T-cell (primary cell): ENCODE results near the gene CIITA. TPM values are rescaled to one million over a fixed set of nuclear protein-coding genes. Genes with fewer than 3 reads are reported as not detected.

Experiments
- ATAC-seq, 4 experiments: fragments of 200-7000 bp in 3 of 4; fragments of 150-1000 bp in 1 of 4; cut with Tn5 transposase; replicated peaks in 1 of 4; 1 replicate in 3 of 4; 2 replicates in 1 of 4; pipeline ENCODE4 v1.10.0; 2021; ENCODE audit warnings: moderate library complexity in 3 of 4, mild to moderate bottlenecking in 2 of 4, moderate number of reproducible peaks in 1 of 4
- CTCF ChIA-PET, 2 donors: fragments of 300-600 bp; sonication (Branson Sonifier 250); formaldehyde crosslinking; loops; one replicate each; lab custom pipeline; 2022; ENCODE audit warnings: antibody characterized with exemption in 2 of 2; lab: Charles Lee
- POLR2A ChIA-PET, 2 donors: fragments of 300-600 bp; sonication (Branson Sonifier 250); formaldehyde crosslinking; loops; one replicate each; lab custom pipeline; 2022; ENCODE audit warnings: antibody characterized with exemption in 2 of 2; lab: Charles Lee
- DNase-seq, 35 experiments: peaks; one replicate each; pipeline versions ENCODE4 v3.0.0 to v3.0.0-alpha.2; 2013 to 2023
- H3K27ac ChIP-seq: one replicate; pipeline ENCODE4 v1.5.1; 2013; ENCODE audit warnings: low read length
- H3K27me3 ChIP-seq, 2 experiments: replicated peaks in 1 of 2; 1 replicate in 1 of 2; 2 replicates in 1 of 2; pipeline versions ENCODE4 v1.6.1 to v1.7.0; 2013; ENCODE audit warnings: low read length in 1 of 2, mixed read lengths in 1 of 2; ENCODE audit not compliant: control insufficient read depth in 2 of 2, insufficient read depth in 2 of 2; ENCODE audit errors: extremely low read depth in 1 of 2
- H3K36me3 ChIP-seq, 2 donors: 1 replicate in 1 of 2; 2 replicates in 1 of 2; pipeline versions ENCODE4 v1.6.1 to v1.7.0; 2013; ENCODE audit warnings: low read length in 1 of 2; ENCODE audit not compliant: control insufficient read depth in 2 of 2, insufficient read depth in 1 of 2; ENCODE audit errors: extremely low read depth in 1 of 2
- H3K4me1 ChIP-seq, 2 experiments: 1 replicate in 1 of 2; 2 replicates in 1 of 2; pipeline versions ENCODE4 v1.6.1 to v1.7.0; 2013; ENCODE audit warnings: low read length in 2 of 2, mixed read lengths in 1 of 2; ENCODE audit not compliant: insufficient read depth in 2 of 2, control insufficient read depth in 1 of 2; ENCODE audit errors: extremely low read depth in 1 of 2
- H3K4me3 ChIP-seq, 2 donors: 1 replicate in 1 of 2; 2 replicates in 1 of 2; pipeline versions ENCODE4 v1.5.1 to v1.7.0; 2013; ENCODE audit warnings: mild to moderate bottlenecking in 2 of 2, low read length in 1 of 2, moderate library complexity in 1 of 2; ENCODE audit not compliant: control insufficient read depth in 1 of 2; ENCODE audit errors: extremely low read depth in 1 of 2
- H3K9me3 ChIP-seq: 2 replicates; pipeline ENCODE4 v1.7.0; 2013
- H3K27ac Mint-ChIP-seq, 2 donors: one replicate each; pipeline ENCODE4 v1.8.0; 2020 to 2021; ENCODE audit warnings: mild to moderate bottlenecking in 2 of 2, mixed read lengths in 2 of 2
- H3K27me3 Mint-ChIP-seq, 2 donors: one replicate each; pipeline ENCODE4 v1.8.0; 2021 to 2022; ENCODE audit warnings: mixed read lengths in 2 of 2
- H3K36me3 Mint-ChIP-seq: one replicate; pipeline ENCODE4 v1.8.0; 2021; ENCODE audit warnings: mixed read lengths
- H3K4me1 Mint-ChIP-seq, 3 donors: one replicate each; pipeline ENCODE4 v1.8.0; 2020 to 2022; ENCODE audit warnings: mixed read lengths in 3 of 3, mild to moderate bottlenecking in 1 of 3
- H3K4me3 Mint-ChIP-seq, 3 donors: one replicate each; pipeline ENCODE4 v1.8.0; 2020 to 2022; ENCODE audit warnings: mild to moderate bottlenecking in 3 of 3, mixed read lengths in 3 of 3, moderate library complexity in 3 of 3
- H3K9me3 Mint-ChIP-seq, 3 donors: one replicate each; pipeline ENCODE4 v1.8.0; 2020 to 2022; ENCODE audit warnings: mixed read lengths in 3 of 3
- WGBS: methylation state at CpG from one replicate; pipeline ENCODE4 v1.1.5; 2013; ENCODE audit warnings: missing lambda C conversion rate; ENCODE audit not compliant: insufficient coverage; 5-methylcytosine and 5-hydroxymethylcytosine counted together
- total RNA-seq, 35 experiments: library from RNA in 6 of 35; stranded (reverse) in 6 of 35; fragments of 120-200 nt in 1 of 35; gene quantifications; one replicate each; pipeline versions ENCODE4 v1.2.1 to v1.2.4 and lab custom pipeline; 2013 to 2026

The CIITA gene
- total RNA-seq, 5 donors from 2014 or later (not counting 1 experiment from before 2014, with no cell fraction given), result 10.5 to 36.7 (median 12.5) TPM

- CTCF ChIA-PET, result interaction anchor here (0.6 to 1.0 kb wide), 5 partner anchors 15 to 405 kb away, joined by 3 to 8 read pairs (median 5); no protein-coding TSS in a partner anchor
- H3K4me3 ChIP-seq, result no peak overlapping the region
- H3K27me3 Mint-ChIP-seq, result no peaks in the 10 kb centered on the region
- no peaks in the 10 kb centered on the region for H3K9me3 Mint-ChIP-seq
- peaks cover 11 to 39% of the 10 kb centered on the region in 2 donors for H3K36me3 ChIP-seq
- peaks cover 37% of the 10 kb centered on the region for H3K36me3 Mint-ChIP-seq
- H3K4me1 ChIP-seq, result peaks cover 4 to 35% of the 10 kb centered on the region in 2 experiments
- no peak overlapping the region for H3K27ac ChIP-seq
- WGBS, result 100% methylated on average over 2 of the region's 5 CpGs
- H3K9me3 ChIP-seq, result no peaks in the 10 kb centered on the region
- DNase-seq (no peak), ATAC-seq (no peak)
- no peak overlapping the region for H3K27ac Mint-ChIP-seq
- POLR2A ChIA-PET, result interaction anchor here in 1 of 2 donors (0.6 kb wide), 1 partner anchor 145 kb away, joined by 4 read pairs; no protein-coding TSS in a partner anchor
- H3K4me3 Mint-ChIP-seq, result no peak overlapping the region
- H3K27me3 ChIP-seq, result no peaks in the 10 kb centered on the region
- H3K4me1 Mint-ChIP-seq, result peaks cover 40 to 52% (median 46%) of the 10 kb centered on the region in 3 donors
Measured at GRCh38 chr16:10967986-10968385, 91.0 kb downstream of the CIITA start.

GRCh38 chr16:10968498-10968897 is 91.5 kb downstream of the CIITA start:
- CTCF ChIA-PET, result interaction anchor here (0.6 to 1.0 kb wide), 5 partner anchors 15 to 405 kb away, joined by 3 to 8 read pairs (median 5); no protein-coding TSS in a partner anchor
- Histone ChIP-seq H3K9me3 (no peaks in the 10 kb centered on the region), H3K27me3 (no peaks in the 10 kb centered on the region), H3K36me3 (peaks cover 6 to 38% of the 10 kb centered on the region in 2 donors), H3K4me3 (no peak overlapping the region), H3K27ac (no peak overlapping the region), H3K4me1 (peaks cover 4 to 38% of the 10 kb centered on the region in 2 experiments)
- no peaks in the 10 kb centered on the region for H3K9me3 Mint-ChIP-seq
- H3K4me1 Mint-ChIP-seq, result peaks cover 45 to 52% (median 48%) of the 10 kb centered on the region in 3 donors
- POLR2A ChIA-PET, result interaction anchor here in 1 of 2 donors (0.5 to 0.6 kb wide), 2 partner anchors 145 to 279 kb away, joined by 3 to 4 read pairs; no protein-coding TSS in a partner anchor
- ATAC-seq, result no peak
- peaks cover 36% of the 10 kb centered on the region for H3K36me3 Mint-ChIP-seq
- H3K4me3 Mint-ChIP-seq, result no peak overlapping the region
- H3K27me3 Mint-ChIP-seq, result no peaks in the 10 kb centered on the region
- WGBS, result 100% methylated on average over 2 of the region's 3 CpGs
- DNase-seq, result no peak
- peak overlapping the region in 1 of 2 donors; percentile 28 for H3K27ac Mint-ChIP-seq

- Histone ChIP-seq H3K4me1 (peaks cover 4 to 28% of the 10 kb centered on the region in 2 experiments), H3K27ac (no peak overlapping the region), H3K4me3 (no peak overlapping the region), H3K9me3 (no peaks in the 10 kb centered on the region), H3K27me3 (no peaks in the 10 kb centered on the region), H3K36me3 (peaks cover 6 to 40% of the 10 kb centered on the region in 2 donors)
- Mint-ChIP-seq H3K4me3 (no peak overlapping the region), H3K36me3 (peaks cover 36% of the 10 kb centered on the region), H3K9me3 (no peaks in the 10 kb centered on the region), H3K27me3 (no peaks in the 10 kb centered on the region), H3K4me1 (peaks cover 38 to 42% (median 40%) of the 10 kb centered on the region in 3 donors), H3K27ac (no peak overlapping the region)
- DNase-seq, result no peak
- WGBS, result no CpG with 5 or more reads among the region's 1 CpG
- ChIA-PET POLR2A (interaction anchor here in 1 of 2 donors (0.5 to 0.6 kb wide), 2 partner anchors 706 to 1973 kb away, joined by 8 to 10 read pairs; no protein-coding TSS in a partner anchor), CTCF (interaction anchor here (0.6 to 1.1 kb wide), 6 partner anchors 126 to 916 kb away, joined by 3 to 9 read pairs (median 4); no protein-coding TSS in a partner anchor)
- no peak for ATAC-seq
Measured at GRCh38 chr16:10969615-10970014, 92.6 kb downstream of the CIITA start.

GRCh38 chr16:10970065-10970464 is 93.1 kb downstream of the CIITA start:
- Histone ChIP-seq H3K9me3 (no peaks in the 10 kb centered on the region), H3K4me1 (peaks cover 4 to 23% of the 10 kb centered on the region in 2 experiments), H3K4me3 (no peak overlapping the region), H3K27ac (no peak overlapping the region), H3K36me3 (peaks cover 6 to 44% of the 10 kb centered on the region in 2 donors), H3K27me3 (no peaks in the 10 kb centered on the region)
- DNase-seq (no peak), ATAC-seq (no peak)
- ChIA-PET CTCF (interaction anchor here (0.6 to 0.7 kb wide), 2 partner anchors 126 to 398 kb away, joined by 4 read pairs; no protein-coding TSS in a partner anchor), POLR2A (interaction anchor here in 1 of 2 donors (0.5 kb wide), 1 partner anchor 705 kb away, joined by 8 read pairs; no protein-coding TSS in a partner anchor)
- no peaks in the 10 kb centered on the region for H3K27me3 Mint-ChIP-seq
- peaks cover 39% of the 10 kb centered on the region for H3K36me3 Mint-ChIP-seq
- H3K9me3 Mint-ChIP-seq, result no peaks in the 10 kb centered on the region
- no peak overlapping the region for H3K4me3 Mint-ChIP-seq
- peaks cover 35 to 37% (median 35%) of the 10 kb centered on the region in 3 donors for H3K4me1 Mint-ChIP-seq
- no peak overlapping the region for H3K27ac Mint-ChIP-seq
- 94% methylated on average over 2 of the region's 2 CpGs for WGBS

GRCh38 chr16:10971560-10971961 is 94.6 kb downstream of the CIITA start:
- H3K4me3 ChIP-seq, result no peak overlapping the region
- no peak overlapping the region for H3K27ac ChIP-seq
- Mint-ChIP-seq H3K36me3 (peaks cover 35% of the 10 kb centered on the region), H3K27me3 (no peaks in the 10 kb centered on the region), H3K4me1 (peaks cover 20 to 26% (median 23%) of the 10 kb centered on the region in 3 donors), H3K4me3 (no peak overlapping the region), H3K27ac (no peak overlapping the region), H3K9me3 (no peaks in the 10 kb centered on the region)
- CTCF ChIA-PET, result interaction anchor here (0.6 to 1.2 kb wide), 11 partner anchors 11 to 402 kb away, joined by 3 to 6 read pairs (median 3); partner anchors contain the start of gene SOCS1 (in 1 of the 2)
- POLR2A ChIA-PET, result interaction anchor here (0.6 kb wide), 2 partner anchors 27 to 285 kb away, joined by 3 read pairs; no protein-coding TSS in a partner anchor
- ATAC-seq (peak in 1 of 4 experiments; percentile 45), DNase-seq (peak in 11 of 35 experiments; percentile 12 to 78 (median 21))
- 67% methylated on average over 1 of the region's 3 CpGs for WGBS
- H3K36me3 ChIP-seq, result peaks cover 6 to 45% of the 10 kb centered on the region in 2 donors
- H3K27me3 ChIP-seq, result no peaks in the 10 kb centered on the region
- no peaks in the 10 kb centered on the region for H3K9me3 ChIP-seq
- H3K4me1 ChIP-seq, result peaks cover 4 to 15% of the 10 kb centered on the region in 2 experiments

GRCh38 chr16:10972108-10972818 is 95.3 kb downstream of the CIITA start:
- Histone ChIP-seq H3K27ac (no peak overlapping the region), H3K27me3 (no peaks in the 10 kb centered on the region), H3K4me1 (peaks cover 4 to 15% of the 10 kb centered on the region in 2 experiments), H3K4me3 (no peak overlapping the region), H3K9me3 (no peaks in the 10 kb centered on the region), H3K36me3 (peaks cover 6 to 41% of the 10 kb centered on the region in 2 donors)
- H3K4me3 Mint-ChIP-seq, result no peak overlapping the region
- DNase-seq, result no peak
- WGBS, result 69% methylated on average over 3 of the region's 4 CpGs
- no peaks in the 10 kb centered on the region for H3K9me3 Mint-ChIP-seq
- no peak for ATAC-seq
- H3K27me3 Mint-ChIP-seq, result no peaks in the 10 kb centered on the region
- H3K4me1 Mint-ChIP-seq, result peaks cover 20 to 27% (median 21%) of the 10 kb centered on the region in 3 donors
- CTCF ChIA-PET, result interaction anchor here (0.6 to 1.2 kb wide), 5 partner anchors 22 to 600 kb away, joined by 3 read pairs; partner anchors contain the start of gene SOCS1 (in 1 of the 2)
- H3K27ac Mint-ChIP-seq, result no peak overlapping the region
- POLR2A ChIA-PET, result no interaction called here
- H3K36me3 Mint-ChIP-seq, result peaks cover 30% of the 10 kb centered on the region
